NB4 (cell line): ENCODE results near the gene TMEM232.

Experiments
- CTCF ChIP-seq: IDR thresholded peaks from one replicate; pipeline ENCODE4 v1.5.1; 2012; ENCODE audit warnings: low read depth, low read length
- MYC ChIP-seq: IDR thresholded peaks from 2 replicates; pipeline ENCODE4 v1.6.1; 2011; ENCODE audit warnings: low read depth, low read length
- POLR2A ChIP-seq: IDR thresholded peaks from 2 replicates; pipeline ENCODE4 v1.6.1; 2011; ENCODE audit warnings: mild to moderate bottlenecking; ENCODE audit not compliant: insufficient read length; ENCODE audit errors: extremely low read depth

GRCh38 chr5:110431603-110432002, 294.9 kb downstream of the TMEM232 start:
- no peak for TF ChIP-seq POLR2A
- no peak for TF ChIP-seq CTCF
- no peak for TF ChIP-seq MYC
